SU-DHL-6 (cell line): Measurements from ENCODE around the gene TSKU.

Experiments used
- EZH2phosphoT487 ChIP-seq: fragments of 200-600 bp; sonication (generic), shearing (Covaris generic); conservative IDR thresholded peaks from 2 replicates; pipeline ENCODE4 v1.6.1; 2018; ENCODE audit warnings: mild to moderate bottlenecking, antibody characterized with exemption, low read length, moderate library complexity, mixed read lengths
- TF ChIP-seq, protein P1 (sequence below): fragments of 200-600 bp; sonication (generic); IDR thresholded peaks from one replicate; pipeline ENCODE4 v1.5.1; 2017; ENCODE audit warnings: antibody characterized with exemption, mild to moderate bottlenecking, low read length, moderate library complexity; ENCODE audit not compliant: insufficient read depth, poor library complexity, severe bottlenecking

DNA sequence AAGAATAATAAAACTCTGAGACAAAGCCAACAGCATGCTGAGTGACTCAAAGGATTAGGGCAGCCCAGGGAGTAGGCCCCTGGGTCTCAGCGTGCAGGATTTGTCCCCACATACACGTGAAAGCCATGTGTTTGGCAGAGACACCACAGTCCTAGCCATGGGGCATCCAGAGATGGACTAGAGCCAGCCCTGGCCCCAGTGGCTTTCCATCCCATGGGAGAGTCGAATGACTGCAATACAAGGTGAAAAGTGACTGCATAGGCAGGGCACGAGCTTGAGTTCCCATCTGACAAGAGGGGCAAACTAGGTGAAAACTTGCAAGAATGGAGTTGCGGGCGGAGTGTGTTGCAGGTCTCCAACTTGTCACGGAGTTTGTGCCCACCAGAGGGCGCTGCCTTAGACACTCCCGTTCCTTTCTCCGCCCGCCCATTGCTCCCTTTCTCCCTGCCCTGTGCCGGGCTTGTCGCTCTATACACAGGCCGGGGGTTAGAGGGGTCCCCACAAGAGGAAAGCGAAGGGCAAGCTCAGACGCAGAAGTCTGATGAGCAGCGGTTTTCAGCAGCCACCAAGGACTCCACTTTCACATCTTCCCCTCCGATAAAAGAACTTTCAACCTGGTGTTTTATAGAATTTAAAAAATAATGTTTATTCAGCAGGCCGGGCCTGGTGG is 24.2 kb downstream of the TSKU start:
- TF ChIP-seq, protein P1, sequence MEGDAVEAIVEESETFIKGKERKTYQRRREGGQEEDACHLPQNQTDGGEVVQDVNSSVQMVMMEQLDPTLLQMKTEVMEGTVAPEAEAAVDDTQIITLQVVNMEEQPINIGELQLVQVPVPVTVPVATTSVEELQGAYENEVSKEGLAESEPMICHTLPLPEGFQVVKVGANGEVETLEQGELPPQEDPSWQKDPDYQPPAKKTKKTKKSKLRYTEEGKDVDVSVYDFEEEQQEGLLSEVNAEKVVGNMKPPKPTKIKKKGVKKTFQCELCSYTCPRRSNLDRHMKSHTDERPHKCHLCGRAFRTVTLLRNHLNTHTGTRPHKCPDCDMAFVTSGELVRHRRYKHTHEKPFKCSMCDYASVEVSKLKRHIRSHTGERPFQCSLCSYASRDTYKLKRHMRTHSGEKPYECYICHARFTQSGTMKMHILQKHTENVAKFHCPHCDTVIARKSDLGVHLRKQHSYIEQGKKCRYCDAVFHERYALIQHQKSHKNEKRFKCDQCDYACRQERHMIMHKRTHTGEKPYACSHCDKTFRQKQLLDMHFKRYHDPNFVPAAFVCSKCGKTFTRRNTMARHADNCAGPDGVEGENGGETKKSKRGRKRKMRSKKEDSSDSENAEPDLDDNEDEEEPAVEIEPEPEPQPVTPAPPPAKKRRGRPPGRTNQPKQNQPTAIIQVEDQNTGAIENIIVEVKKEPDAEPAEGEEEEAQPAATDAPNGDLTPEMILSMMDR = peak; percentile 61
- TF ChIP-seq EZH2phosphoT487 = no peak
